Activated T-cell treated with anti-CD3 and anti-CD28 coated beads, Interleukin-2, amount 50 U/mL, for 1 hour (primary cell): ENCODE results near the gene PLCL1.
"Not testable (repeated sequence)": the region's sequence is repeated elsewhere in the genome, so short reads cannot be mapped to it uniquely, and the experiment has no call there.

Experiments
- DNase-seq: peaks from one replicate; pipeline ENCODE4 v3.0.0-alpha.2; 2020

PLCL1 gene

GRCh38 chr2:198008230-198008629, 203.8 kb downstream of the PLCL1 start:
- no peak for DNase-seq

GRCh38 chr2:198012025-198012424, 207.6 kb downstream of the PLCL1 start:
- no peak for DNase-seq

- DNase-seq: no peak
Observed at GRCh38 chr2:198016243-198016642, 211.8 kb downstream of the PLCL1 start.

DNA sequence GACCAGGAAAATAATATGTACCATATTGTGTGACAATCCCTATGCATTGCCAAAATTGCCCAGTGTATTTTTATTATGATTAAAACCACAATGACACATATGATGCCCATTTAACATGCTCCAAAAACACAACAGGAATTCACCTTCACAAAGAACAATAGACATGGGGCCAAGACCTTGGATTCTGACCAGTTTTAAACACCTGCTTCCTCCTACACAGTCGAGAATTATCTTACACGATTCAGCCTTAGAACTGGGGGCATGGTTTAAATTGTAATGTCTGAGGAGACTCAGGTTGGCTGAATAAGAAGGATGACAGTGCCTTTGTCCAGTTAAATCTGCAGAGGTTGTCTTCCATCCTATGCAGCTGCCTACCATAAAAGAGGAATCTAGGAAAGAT, 212.7 kb downstream of the PLCL1 start:
- DNase-seq: no peak

DNA sequence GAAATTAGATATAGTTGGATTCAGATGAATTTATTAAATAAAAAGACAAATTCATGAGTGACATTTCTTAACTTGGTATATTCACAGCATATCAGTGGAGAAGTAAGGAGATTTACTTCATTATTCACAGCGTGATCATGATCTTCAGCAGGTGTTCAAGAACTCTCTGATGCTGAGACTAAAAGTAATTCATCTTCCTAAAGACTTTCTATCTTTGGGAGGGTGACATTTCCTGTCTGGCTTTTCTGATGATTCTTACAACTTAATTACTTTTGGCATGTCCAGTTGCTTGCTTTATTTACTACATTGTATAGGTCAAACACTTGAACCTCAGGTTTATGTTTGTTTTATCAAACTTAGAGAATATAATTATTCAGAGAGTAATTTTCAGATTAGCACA, 224.6 kb downstream of the PLCL1 start:
- no peak for DNase-seq

DNA sequence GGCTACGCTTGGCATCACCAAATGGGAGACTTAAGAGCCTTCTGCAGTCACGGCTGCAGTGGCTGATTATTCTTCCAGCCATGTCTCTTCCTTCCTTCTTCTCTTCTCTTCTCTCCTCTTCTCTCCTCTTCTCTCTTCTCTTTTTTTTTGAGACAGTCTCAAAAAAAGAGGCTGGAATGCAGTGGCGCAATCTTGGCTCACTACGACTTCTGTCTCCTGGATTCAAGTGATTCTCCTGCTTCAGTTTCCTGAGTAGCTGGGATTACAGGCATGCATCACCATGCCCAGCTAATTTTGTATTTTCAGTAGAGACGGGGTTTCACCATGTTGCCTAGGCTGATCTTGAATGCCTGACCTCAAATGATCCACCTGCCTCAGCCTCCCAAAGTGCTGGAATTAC, 225.2 kb downstream of the PLCL1 start:
- DNase-seq: not testable (repeated sequence)

DNA sequence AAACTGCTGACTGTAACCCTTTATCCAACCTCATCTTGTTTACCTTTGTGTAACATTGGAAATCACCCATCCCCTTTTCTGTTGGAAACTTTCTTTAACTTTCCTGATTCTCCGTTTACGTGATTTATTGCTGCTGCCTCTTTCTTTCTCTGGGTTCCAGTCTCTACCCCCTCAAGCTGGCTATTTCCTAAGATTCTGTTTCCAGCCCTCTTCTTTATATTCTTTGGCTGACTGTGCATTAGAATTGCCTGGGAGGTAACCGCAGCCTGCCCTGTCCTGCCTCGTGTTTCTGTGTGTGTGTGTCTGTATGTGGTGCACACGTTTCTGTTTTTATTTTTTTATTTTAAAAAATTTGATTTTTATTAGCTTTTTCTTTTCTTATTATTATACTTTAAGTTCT, 229.2 kb downstream of the PLCL1 start:
- no peak for DNase-seq

DNA sequence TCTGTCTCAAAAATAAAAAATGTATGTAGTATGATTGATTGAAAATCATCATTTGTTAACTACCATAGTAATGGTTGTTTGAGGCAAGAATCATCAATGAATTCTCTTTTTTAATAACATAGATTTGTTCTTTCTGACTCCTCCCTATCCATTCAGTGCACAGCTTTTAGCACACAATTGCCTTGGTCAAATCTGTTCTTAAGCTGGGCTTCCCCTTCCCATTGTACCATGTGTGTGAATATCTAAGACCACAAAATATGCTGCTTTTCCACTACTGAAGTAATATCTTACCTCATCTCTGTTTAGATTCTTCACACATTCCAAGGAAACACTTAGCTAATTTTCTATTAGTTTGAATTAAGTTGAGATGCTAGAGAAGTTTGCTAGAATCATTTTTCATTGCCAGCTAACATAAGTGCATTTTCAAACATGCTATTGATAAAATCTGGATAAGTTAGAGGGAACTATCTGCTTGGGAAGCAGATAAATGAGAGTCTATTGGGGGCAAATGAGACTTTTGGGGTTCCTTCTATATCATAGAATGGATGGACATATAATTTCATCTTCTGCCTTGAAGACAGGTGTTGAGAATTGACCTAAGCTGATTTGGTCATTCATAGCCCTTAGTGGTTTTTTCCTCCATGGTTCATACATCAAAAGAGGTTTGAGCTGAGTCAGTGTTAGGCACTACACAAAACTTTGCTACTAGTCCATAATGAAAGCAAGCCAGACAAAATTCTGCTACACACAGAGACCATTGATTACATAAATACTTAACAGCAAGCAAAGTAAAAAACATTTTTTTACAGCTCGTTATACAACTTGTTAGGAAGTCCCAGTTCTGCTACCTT, 231.9 kb downstream of the PLCL1 start:
- DNase-seq: no peak

DNA sequence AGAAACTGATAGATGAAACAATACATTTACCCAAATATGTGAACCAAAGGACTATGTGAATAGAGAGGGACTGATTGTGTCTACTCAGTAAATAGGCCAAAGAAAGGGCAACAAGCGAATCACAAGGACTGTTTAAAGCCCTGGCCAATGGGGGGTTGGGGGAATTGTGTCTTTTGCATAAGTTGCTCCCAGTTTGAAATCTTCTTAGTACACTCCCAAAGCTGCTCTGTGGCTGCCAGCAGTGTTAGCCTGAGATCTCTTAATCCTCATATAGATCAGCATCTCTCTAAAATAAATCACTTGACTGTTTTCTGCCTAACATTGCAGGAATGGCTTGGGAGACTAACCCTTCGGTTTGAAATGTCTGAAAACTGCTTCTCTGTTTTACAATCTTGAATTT, 236.4 kb downstream of the PLCL1 start:
- DNase-seq: no peak

DNA sequence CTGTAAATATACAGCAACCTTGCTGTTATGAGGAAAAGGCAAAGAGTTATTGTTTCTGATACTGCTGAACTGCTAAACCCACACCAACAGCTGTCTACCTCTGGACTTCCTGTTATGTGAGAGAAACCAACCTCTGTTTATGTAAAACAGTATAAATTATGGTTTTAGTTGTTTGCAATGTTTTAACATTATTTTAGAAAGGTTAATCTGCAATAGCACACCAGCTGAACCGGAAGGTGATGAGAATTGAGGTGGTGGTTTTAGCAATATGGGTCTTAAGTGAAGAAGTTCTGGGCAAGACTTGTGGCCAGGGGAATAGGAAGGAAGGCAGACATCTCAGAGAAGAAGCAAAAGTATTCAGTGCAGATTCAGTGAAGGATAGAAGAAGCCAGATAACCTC, 237.8 kb downstream of the PLCL1 start:
- DNase-seq: no peak

GRCh38 chr2:198044777-198045176, 240.4 kb downstream of the PLCL1 start:
- no peak for DNase-seq

DNA sequence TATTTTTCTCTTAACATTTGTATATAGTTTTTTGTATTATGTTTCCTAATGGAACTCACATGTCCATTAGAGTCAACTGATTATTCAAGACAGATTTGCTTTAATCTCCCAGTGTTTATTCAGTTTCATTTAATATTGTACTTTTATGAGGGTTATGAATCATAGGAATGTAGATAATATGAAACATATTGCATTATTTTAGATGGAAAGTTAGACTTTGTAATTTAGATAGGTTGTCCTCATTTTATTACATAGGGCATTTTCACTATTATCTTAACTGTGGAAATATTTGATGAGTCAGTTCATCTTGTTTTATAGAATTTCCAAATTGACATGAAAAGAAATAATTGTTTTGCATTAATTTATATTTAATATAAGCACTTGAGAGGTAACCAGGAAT, 240.8 kb downstream of the PLCL1 start:
- no peak for DNase-seq

DNA sequence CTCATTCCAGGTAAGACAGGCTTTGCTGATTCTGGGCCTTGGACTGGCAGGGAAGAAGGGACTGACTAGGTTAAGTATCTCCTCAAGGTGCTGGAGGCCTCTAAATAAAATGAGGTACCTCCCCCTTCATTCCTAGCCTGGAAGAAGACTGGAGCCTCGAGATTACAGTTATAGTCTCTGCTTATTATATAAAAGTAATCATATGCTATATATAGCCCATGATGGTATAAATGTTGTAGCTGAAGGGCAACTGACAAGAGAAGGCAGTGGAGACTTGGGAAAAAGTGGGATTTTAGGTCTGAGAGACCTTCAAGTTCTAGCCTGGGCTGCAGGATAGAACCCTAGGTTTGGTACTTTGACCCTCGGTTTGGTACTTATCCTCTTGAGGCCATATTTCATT, 248.3 kb downstream of the PLCL1 start:
- no peak for DNase-seq

DNA sequence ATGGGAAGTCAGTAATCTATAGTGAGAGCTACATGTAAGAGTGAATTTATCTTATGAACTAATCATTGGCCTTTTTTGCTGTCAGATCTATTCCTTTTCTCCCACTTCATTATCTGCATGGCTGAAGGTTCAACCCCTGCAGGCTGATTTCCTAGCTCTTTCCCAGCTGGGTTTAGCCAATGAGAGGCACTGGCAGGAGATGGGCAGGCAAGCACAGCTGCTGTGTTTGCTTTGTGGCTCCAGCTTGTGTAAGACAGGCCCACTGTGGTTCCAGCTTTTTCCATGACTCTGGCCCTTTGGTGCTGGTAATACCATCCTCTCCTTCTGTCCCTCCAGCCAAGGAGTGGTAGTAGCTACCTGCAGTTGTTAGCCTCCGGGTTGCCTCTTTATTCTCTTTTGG, 248.8 kb downstream of the PLCL1 start:
- no peak for DNase-seq

GRCh38 chr2:198053776-198054175, 249.4 kb downstream of the PLCL1 start:
- DNase-seq: no peak

- DNase-seq: peak; percentile 48
Observed at GRCh38 chr2:198054299-198054698, 249.9 kb downstream of the PLCL1 start.

DNA sequence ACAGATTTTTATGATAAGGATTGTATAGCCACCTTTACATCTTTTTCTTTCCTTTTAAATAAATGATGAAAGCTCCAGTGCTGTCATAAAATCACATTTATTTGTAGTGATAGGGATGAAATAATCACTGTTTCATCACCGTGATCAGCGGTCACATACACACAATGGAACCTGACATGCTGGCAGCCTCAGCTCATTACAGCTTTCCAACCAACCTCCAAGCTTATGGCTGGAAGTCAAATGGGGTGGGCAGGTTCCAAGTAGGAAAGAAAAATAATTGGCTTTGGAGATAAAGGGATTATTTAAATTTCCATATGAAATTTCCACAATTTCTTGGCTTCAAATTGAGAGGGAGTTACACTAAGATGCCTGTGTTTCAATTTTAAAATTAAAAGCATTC, 251.3 kb downstream of the PLCL1 start:
- DNase-seq: no peak

DNA sequence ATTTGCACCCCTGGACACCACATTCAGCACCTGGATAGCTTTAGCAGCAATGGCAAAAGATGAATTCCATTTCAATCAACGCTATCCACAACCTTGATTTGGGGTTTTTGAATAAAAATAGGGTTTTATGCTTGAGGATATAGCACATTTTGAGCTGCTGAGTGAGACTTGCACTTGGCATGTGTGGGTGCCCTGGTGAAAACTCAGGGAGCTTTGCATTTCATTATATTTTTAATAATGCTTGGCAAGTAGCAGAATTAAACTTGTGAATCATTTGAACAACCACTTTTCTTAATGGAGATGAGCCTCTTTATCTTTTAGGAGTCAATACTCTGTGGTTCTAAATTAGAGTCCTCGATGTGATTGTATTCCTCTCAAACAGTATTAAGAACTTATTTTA, 252.4 kb downstream of the PLCL1 start:
- no peak for DNase-seq

GRCh38 chr2:198059800-198060199, 255.4 kb downstream of the PLCL1 start:
- DNase-seq: no peak

DNA sequence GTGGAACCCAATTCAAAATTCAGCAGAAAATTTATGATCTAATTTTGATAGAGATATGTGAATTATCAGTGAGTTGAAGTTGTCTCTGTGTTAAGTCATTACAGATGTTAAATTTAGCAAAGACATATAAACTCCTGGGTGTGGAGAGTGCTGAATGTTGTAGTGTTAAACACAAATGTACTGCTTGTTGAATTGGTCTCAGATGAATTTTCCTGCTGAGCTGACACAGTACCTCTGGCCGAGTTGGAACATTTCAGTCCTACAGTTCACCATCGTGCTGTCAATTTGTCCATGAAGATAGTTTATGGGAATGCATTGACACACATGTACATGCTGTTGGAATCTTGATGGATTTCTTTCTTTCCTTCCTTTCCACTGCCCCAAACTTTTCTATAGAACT, 255.9 kb downstream of the PLCL1 start:
- DNase-seq: no peak

- no peak for DNase-seq
Observed at GRCh38 chr2:198062826-198063225, 258.4 kb downstream of the PLCL1 start.

DNA sequence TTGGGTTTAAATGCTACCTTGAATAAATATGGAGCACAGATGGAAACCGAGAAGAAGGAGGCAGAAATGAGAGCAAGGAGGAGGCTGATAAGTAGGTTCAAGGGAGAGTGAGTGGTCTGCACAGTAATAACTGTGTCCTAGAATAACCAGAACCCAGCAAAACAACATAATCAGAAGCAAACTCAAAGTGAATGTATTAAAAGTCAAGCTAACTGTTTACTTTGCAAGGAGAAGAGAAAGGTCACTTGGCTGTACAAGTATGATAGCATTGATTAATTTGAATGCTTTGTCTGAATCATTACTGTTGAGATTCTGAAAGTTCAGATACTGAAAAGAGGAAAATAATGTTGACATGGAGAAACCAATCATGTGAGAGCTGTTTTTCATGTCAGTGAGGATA, 258.8 kb downstream of the PLCL1 start:
- DNase-seq: no peak

DNA sequence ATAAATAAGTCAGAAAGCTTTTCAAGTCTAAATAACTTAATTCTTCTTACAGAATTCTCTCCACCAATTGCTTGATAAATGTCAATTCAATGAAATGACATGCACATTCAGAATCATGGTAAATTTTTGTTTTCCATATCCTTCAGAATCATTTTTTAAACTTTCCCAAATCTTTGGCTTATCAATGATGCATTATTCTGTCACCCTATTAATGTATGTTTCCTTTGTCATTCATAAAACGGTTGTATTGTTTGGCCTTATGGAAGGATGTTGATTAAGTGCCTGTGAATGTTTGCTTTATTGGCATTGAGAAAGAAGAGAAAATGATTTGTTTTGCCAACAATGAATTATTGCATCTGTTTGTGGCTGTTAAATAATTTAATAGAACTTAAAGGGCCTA, 260.9 kb downstream of the PLCL1 start:
- no peak for DNase-seq

DNA sequence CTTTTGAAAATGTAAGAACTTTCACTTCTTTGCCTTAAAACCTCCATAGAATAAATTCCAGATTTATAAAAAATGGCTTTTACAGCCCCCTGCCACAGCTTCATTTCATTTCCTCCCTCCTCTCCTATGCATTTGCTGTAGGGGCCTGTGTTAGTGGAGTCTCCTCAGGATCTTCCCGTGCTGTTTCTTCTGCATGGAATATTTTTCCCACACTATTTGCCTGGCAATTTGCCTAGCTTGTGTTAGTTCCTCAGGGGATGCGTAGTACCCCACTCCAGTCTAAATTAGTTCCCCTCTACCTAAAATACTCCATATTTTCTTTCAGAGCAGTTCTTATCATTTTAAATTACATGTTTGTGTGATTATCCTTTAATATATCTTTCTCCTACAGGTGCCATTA, 262.2 kb downstream of the PLCL1 start:
- DNase-seq: no peak

DNA sequence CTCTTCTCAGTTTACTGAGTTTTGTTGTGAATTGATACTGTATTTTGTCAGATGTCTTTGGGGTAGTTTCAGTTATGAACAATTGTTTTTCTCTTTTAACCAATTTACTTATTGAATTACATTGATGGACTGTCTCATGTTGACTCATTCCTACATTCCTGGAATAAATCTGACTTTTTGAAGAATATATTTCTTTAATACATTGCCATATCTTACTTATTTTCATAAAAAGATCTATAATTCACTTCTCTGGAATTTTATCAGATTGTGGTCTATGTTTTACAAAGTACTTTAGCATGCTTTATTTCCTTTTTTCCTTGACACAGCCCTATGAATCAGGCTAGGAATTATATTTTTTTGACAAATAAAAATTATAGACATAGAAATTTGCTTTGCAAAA, 268.3 kb downstream of the PLCL1 start:
- no peak for DNase-seq
